ENCODE data around the gene FBXW4. TPM values are rescaled to one million over a fixed set of nuclear protein-coding genes. Genes with fewer than 3 reads are reported as not detected.

FBXW4 gene
- total RNA-seq, 2 experiments from 2014 or later: 36.7 to 46.2 TPM

DNA sequence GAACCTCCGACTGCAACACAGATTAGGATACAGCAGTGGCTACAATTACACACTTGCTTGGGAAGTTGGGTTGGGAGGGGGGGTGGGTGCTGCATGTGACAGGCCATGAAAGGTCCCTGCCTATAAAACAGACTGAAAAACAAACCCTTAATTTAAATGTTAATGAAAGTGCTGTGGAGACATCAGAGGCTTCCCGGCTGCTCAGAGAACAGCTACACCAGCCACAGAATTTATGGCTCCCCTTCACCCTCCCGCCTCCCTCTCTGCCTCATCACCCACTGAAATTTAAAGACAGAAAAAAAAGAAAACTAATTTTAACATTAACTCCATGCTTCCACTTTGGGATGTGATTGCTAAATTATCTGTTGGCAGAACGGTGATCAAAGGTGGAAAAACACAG, 34.7 kb downstream of the FBXW4 start:
- Mint-ChIP-seq H3K9me3 (ENCODE audit: low read depth) (no peaks in the 10 kb centered on the region), H3K4me1 (no peaks in the 10 kb centered on the region), H3K4me3 (no peak overlapping the region), H3K36me3 (peaks cover 29% of the 10 kb centered on the region), H3K27ac (no peak overlapping the region), H3K27me3 (no peaks in the 10 kb centered on the region)
- DNase-seq: no peak
- no peak for ATAC-seq
- CTCF ChIA-PET: no interaction called here

DNA sequence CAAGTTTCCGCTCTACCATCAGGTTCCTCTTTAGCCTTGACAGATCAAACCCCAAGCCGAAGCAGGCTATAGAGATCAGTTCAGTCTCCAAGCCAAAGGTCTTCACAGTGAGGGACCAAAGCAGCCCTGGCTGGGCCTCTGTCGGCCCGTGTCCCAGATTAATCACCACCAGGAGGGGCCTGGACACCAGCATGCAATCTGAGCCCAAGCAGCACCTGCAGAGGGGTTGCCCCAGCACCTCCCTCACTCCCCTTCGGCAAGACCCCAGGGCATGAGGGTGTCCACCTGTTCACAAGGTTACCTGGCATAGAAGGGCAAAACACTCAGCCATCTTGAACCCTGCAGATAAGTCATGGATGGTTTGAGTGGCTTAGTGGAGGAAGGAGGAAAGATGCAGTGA, 36.0 kb downstream of the FBXW4 start:
- CTCF ChIA-PET: no interaction called here
- Mint-ChIP-seq H3K27ac (no peak overlapping the region), H3K36me3 (peaks cover 30% of the 10 kb centered on the region), H3K9me3 (ENCODE audit: low read depth) (no peaks in the 10 kb centered on the region), H3K4me3 (no peak overlapping the region), H3K27me3 (no peaks in the 10 kb centered on the region), H3K4me1 (no peaks in the 10 kb centered on the region)
- DNase-seq: no peak
- no peak for ATAC-seq

DNA sequence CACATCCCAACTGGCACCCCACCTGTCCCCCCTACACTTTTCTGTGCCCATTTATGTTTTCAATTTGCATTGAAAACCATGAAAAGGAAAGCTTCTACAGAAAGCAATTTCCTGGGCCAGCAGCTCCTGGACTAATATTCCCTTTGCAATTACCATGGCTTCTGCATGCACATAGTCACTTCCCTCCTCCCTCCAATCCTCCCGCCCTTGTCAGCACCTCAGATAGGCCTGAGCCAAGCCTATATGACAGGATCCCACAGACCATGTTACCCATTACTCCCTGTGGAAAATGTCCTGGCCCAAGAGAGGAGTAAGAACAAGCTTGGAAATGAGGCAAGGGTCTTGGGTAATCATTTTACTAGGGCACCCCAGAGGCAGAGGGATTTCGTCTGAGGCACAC, 38.1 kb downstream of the FBXW4 start:
- no peak overlapping the region for H3K4me3 Mint-ChIP-seq
- H3K36me3 Mint-ChIP-seq: peaks cover 22% of the 10 kb centered on the region
- H3K27me3 Mint-ChIP-seq: no peaks in the 10 kb centered on the region
- CTCF ChIA-PET: interaction anchor here (0.5 to 0.6 kb wide), 2 partner anchors 436 to 497 kb away, joined by 3 read pairs; no protein-coding TSS in a partner anchor
- H3K9me3 Mint-ChIP-seq (ENCODE audit: low read depth): no peaks in the 10 kb centered on the region
- DNase-seq (no peak), ATAC-seq (no peak)
- H3K4me1 Mint-ChIP-seq: no peaks in the 10 kb centered on the region
- no peak overlapping the region for H3K27ac Mint-ChIP-seq

DNA sequence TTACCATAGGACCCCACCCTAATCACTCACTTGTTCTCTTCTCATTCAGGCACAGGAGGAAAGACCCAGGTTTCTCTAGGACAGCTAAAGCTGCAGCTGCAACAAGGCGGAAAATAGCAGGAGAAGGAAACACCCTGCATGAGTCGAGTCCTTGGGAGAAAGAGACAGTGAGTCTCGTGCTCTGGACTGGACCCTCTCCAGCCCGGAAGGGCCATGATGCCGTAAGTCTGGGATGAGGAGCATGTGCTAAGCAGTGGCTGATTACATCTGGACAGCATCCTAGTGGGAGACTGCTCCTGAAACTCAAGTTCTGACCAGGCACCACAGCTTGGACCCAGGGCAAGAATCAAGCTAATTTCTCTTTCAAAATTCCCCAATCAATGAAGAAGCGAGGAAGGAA, 39.4 kb downstream of the FBXW4 start:
- CTCF ChIA-PET: interaction anchor here (0.6 kb wide), 1 partner anchor 1466 kb away, joined by 3 read pairs; no protein-coding TSS in a partner anchor
- H3K4me1 Mint-ChIP-seq: no peaks in the 10 kb centered on the region

DNA sequence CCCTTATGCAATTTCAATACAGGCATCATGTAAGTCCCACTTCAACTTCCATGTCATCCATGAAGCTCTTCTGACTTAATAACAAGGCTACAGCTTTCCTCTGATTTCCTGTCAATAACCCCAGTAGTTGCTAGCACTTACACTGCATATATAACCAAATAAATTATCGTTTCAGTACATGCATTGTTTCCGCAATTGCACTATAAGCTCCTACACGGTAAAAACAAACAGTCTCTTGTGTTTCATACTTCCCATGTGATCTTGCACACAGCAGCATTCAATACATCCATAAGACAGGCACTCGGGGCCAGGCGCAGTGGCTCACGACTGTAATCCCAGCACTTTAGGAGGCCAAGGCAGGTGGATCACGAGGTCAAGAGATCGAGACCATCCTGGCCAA, 41.4 kb downstream of the FBXW4 start:
- Mint-ChIP-seq H3K4me1 (no peaks in the 10 kb centered on the region), H3K27me3 (no peaks in the 10 kb centered on the region), H3K4me3 (no peak overlapping the region), H3K9me3 (ENCODE audit: low read depth) (no peaks in the 10 kb centered on the region), H3K27ac (no peak overlapping the region), H3K36me3 (peaks cover 19% of the 10 kb centered on the region)
- DNase-seq (no peak), ATAC-seq (no peak)
- CTCF ChIA-PET: interaction anchor here (1.0 kb wide), 1 partner anchor 51 kb away, joined by 3 read pairs; no protein-coding TSS in a partner anchor

More for the DNA sequence above, 39.4 kb downstream of the FBXW4 start:
- H3K36me3 Mint-ChIP-seq: peaks cover 20% of the 10 kb centered on the region
- DNase-seq (no peak), ATAC-seq (no peak)
- H3K27me3 Mint-ChIP-seq: no peaks in the 10 kb centered on the region
- H3K4me3 Mint-ChIP-seq: no peak overlapping the region
- H3K9me3 Mint-ChIP-seq (ENCODE audit: low read depth): no peaks in the 10 kb centered on the region
- no peak overlapping the region for H3K27ac Mint-ChIP-seq

DNA sequence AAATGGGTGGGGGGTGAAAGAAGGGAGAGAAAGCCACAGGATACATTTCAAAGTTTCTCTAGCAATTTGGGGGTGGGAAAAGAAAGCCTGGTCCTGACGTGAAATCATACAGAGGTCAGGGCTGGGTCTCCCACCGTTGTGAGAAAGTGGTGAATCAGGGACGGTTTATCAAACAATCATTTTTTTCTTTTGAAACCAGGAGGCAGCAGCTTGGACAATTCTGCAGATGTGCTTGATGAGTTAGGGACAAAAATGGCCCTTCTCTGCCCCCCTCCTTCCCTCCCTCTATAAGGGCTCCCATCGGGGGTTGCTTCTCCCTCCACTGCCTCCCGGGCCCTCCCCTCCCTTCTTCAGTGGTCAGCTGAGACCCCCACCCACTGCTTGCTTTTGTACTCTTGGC, 43.6 kb downstream of the FBXW4 start:
- Mint-ChIP-seq H3K27me3 (no peaks in the 10 kb centered on the region), H3K36me3 (peaks cover 12% of the 10 kb centered on the region), H3K4me3 (no peak overlapping the region), H3K9me3 (ENCODE audit: low read depth) (no peaks in the 10 kb centered on the region), H3K27ac (no peak overlapping the region), H3K4me1 (no peaks in the 10 kb centered on the region)
- ATAC-seq: no peak
- no peak for DNase-seq
- CTCF ChIA-PET: no interaction called here

DNA sequence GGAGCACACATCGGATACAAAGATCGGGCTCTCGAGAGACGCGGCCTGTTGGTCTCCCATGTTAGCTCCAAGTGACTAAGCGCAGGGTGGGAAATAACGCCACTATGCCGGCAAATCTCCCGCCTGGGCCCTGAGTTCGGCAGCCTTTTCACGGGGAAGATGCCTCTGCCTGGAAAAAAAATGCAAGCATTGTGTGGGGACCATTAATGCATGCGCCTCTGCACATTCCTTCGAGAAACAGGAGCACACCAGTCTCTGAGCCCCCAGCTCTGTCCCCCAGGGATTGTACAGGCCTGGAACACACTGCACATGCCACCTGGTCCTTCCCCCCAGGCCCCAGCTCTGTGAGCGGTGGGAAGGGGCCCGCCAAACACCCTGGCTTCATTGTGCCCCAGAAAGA, 44.1 kb downstream of the FBXW4 start:
- no peaks in the 10 kb centered on the region for H3K27me3 Mint-ChIP-seq
- H3K27ac Mint-ChIP-seq: no peak overlapping the region
- no peaks in the 10 kb centered on the region for H3K9me3 Mint-ChIP-seq (ENCODE audit: low read depth)
- ATAC-seq (no peak), DNase-seq (no peak)
- CTCF ChIA-PET: no interaction called here
- H3K4me1 Mint-ChIP-seq: no peaks in the 10 kb centered on the region
- H3K36me3 Mint-ChIP-seq: peaks cover 12% of the 10 kb centered on the region
- H3K4me3 Mint-ChIP-seq: no peak overlapping the region

DNA sequence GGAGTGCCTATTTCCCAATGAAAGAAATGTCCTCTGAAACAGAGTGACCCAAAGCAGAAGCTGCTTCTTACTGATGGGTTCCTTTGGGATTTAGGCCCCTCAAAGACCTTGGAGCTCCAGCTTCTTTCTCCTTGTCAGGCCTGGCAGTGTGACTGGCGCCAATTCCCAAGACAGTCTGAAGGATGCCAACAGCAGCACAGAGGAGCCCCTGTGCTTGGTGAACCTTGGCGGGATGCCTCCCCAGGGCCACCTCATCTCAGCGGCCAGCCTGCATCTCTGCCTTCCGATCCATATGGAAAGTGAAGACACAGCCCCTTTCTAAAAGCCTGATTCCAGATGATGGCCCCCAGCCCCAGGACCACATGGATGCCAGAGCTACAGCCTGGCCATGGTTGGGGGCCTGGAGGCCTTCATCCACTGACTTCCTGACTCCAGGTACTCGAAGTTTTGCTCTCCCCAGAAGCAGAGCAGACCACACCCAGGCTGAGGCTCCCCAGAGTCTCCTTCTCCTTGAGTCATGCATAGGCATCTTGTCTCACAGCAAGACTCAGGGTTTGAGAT, 45.4 kb downstream of the FBXW4 start:
- DNase-seq (no peak), ATAC-seq (no peak)
- no peak overlapping the region for H3K4me3 Mint-ChIP-seq
- H3K4me1 Mint-ChIP-seq: no peaks in the 10 kb centered on the region
- H3K27me3 Mint-ChIP-seq: no peaks in the 10 kb centered on the region
- H3K9me3 Mint-ChIP-seq (ENCODE audit: low read depth): no peaks in the 10 kb centered on the region
- no peak overlapping the region for H3K27ac Mint-ChIP-seq
- peaks cover 8% of the 10 kb centered on the region for H3K36me3 Mint-ChIP-seq
- CTCF ChIA-PET: interaction anchor here (0.7 kb wide), 1 partner anchor 10 kb away, joined by 3 read pairs; no protein-coding TSS in a partner anchor

DNA sequence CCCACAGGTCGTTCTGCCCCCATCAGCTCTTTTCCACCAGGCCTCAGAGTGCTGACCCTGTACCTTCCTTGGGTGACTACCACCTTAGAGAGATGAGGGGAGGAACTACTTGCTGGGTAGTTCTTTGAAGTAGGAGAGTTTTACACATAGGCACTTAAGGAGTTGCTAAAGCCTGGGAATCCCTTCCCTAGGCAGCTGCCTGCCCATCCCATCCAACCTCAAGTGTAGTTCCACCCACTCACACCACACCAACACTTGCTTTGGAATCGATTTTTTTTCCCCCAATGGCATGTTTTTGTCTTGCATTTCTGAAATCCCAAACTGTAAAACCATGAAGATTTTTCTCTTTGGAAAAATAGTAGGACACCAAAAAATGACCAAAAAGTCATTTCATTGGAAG, 47.7 kb downstream of the FBXW4 start:
- no peaks in the 10 kb centered on the region for H3K4me1 Mint-ChIP-seq
- no peaks in the 10 kb centered on the region for H3K9me3 Mint-ChIP-seq (ENCODE audit: low read depth)
- H3K27me3 Mint-ChIP-seq: no peaks in the 10 kb centered on the region
- no peak overlapping the region for H3K27ac Mint-ChIP-seq
- peaks cover 10% of the 10 kb centered on the region for H3K36me3 Mint-ChIP-seq
- DNase-seq: no peak
- CTCF ChIA-PET: no interaction called here
- ATAC-seq: no peak
- H3K4me3 Mint-ChIP-seq: no peak overlapping the region

DNA sequence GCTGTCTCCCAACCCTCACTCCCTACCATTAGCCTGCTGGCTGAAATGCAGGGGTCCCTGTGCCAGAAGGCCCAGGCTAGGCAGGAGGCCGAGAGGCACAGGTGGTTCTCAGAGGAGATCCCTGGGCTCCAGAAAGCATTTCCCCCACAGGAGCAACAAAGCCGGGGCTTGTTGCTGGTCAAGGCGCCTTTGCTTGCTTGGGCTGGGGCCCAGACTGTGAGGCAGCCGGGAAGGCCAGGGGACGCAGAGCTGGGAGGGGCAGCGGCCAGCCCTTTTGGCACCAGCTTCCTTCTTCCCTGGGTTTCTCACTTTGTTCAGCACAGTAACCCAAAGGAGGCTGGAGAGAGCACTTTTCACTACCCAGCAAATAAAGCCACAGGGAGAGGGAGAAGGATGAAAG, 48.6 kb downstream of the FBXW4 start:
- H3K36me3 Mint-ChIP-seq: peaks cover 13% of the 10 kb centered on the region
- H3K4me3 Mint-ChIP-seq: no peak overlapping the region
- no peaks in the 10 kb centered on the region for H3K27me3 Mint-ChIP-seq
- ATAC-seq (no peak), DNase-seq (no peak)
- CTCF ChIA-PET: no interaction called here
- no peaks in the 10 kb centered on the region for H3K4me1 Mint-ChIP-seq
- H3K27ac Mint-ChIP-seq: no peak overlapping the region
- H3K9me3 Mint-ChIP-seq (ENCODE audit: low read depth): no peaks in the 10 kb centered on the region

DNA sequence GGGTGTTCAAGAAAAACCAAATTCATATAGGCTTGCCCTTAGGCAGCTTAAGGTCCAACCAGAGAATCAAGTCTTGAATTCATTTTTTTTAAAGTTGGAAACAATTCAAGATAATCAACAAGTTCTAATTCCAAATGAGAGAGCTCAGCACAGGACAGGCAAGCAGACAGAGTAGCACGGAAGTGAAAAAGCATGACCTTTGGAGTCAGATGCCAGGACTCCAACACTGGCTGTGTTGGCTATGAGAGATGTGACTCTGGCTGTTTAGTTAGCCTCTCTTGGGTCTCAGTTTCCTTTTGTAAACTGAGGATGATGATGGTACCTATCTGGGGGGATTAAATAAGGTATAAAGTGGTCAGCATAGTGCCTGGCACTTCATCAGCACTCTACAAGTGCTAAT, 49.3 kb downstream of the FBXW4 start:
- no peak for DNase-seq
- CTCF ChIA-PET: no interaction called here
- Mint-ChIP-seq H3K4me1 (no peaks in the 10 kb centered on the region), H3K9me3 (ENCODE audit: low read depth) (no peaks in the 10 kb centered on the region), H3K27me3 (no peaks in the 10 kb centered on the region), H3K4me3 (no peak overlapping the region), H3K36me3 (peaks cover 16% of the 10 kb centered on the region), H3K27ac (no peak overlapping the region)
- no peak for ATAC-seq

DNA sequence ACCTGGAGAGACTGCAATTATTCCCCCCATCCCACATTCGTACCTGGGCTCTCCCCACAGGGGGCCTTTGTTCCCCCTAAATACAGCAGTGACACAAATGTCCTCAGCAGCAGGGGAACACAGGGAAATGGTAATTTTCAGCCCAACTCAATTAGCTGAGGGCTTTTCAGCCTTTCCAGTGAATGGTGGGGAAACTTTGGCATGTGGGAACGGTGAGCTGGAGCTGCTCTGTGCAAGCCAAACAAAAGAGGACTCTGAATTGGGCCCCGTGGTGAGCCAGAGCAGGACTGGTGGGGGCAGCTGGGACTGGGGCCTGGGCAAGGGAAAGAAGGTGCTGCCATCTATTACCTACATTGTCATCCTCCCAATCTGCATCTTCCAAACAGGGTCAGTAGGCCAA, 51.0 kb downstream of the FBXW4 start:
- ATAC-seq (no peak), DNase-seq (no peak)
- Mint-ChIP-seq H3K27me3 (no peaks in the 10 kb centered on the region), H3K27ac (no peak overlapping the region), H3K36me3 (peaks cover 19% of the 10 kb centered on the region), H3K4me1 (no peaks in the 10 kb centered on the region), H3K9me3 (ENCODE audit: low read depth) (no peaks in the 10 kb centered on the region), H3K4me3 (no peak overlapping the region)
- CTCF ChIA-PET: no interaction called here

DNA sequence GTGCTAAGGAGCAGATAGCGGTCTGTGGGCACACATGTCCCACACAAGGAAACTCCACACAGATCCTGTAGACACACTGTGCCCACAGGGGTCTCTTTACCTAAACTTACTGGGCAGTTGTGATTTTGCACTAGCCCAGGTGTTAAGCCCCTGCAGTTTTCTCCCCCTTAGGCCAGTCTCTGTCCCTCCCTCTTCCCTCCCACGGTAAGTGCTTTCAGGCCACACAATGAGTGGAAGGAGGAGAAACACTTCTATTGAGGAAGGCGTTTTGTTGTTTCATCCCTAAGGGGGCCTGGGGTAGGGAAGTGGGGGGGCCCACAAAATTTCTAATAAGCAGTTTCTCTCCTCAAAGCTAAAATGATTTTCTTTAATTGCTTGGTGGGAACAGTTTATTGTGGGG, 51.4 kb downstream of the FBXW4 start:
- no peaks in the 10 kb centered on the region for H3K9me3 Mint-ChIP-seq (ENCODE audit: low read depth)
- no peaks in the 10 kb centered on the region for H3K27me3 Mint-ChIP-seq
- H3K4me1 Mint-ChIP-seq: no peaks in the 10 kb centered on the region
- DNase-seq (no peak), ATAC-seq (no peak)
- peaks cover 17% of the 10 kb centered on the region for H3K36me3 Mint-ChIP-seq
- no peak overlapping the region for H3K4me3 Mint-ChIP-seq
- H3K27ac Mint-ChIP-seq: no peak overlapping the region
- CTCF ChIA-PET: no interaction called here

DNA sequence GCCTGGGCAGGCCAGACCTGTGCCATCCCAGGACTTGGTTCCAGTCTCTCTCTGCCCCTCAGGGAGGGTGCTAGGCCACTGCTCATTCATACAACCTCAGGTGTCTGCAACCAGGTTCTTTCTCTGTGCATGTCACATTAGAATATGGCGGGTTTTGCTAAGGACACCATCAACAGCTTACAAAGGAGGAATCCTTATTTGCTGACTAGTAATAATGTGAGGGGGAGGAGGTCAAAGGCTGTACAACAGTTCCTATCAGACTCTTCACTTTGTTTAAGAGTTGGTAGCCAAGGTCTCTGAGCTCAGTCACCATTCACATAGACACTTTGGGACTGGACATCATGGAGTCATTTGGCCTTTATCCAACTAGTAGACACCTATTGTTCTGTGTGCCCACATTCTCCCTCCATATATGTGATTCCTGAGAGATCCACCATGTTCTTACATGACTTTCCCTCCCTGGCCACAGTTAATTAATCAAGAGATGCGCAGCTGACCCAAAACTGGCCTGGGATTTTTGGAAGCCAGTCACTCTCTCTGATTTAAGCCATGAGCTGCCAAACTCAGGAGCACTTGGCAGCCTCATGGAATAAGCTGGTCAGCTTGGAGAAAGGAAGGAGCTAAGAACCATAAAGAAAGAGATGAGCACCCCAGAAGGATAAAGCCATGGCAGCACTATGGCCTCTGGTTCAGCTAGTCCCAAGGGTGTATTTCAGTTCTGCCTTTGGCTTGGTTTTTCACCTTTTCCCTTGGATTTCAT, 55.6 kb downstream of the FBXW4 start:
- ATAC-seq (no peak), DNase-seq (no peak)
- CTCF ChIA-PET: interaction anchor here (0.7 to 1.2 kb wide), 2 partner anchors 10 to 425 kb away, joined by 3 read pairs; no protein-coding TSS in a partner anchor
- Mint-ChIP-seq H3K4me1 (no peaks in the 10 kb centered on the region), H3K9me3 (ENCODE audit: low read depth) (no peaks in the 10 kb centered on the region), H3K27ac (no peak overlapping the region), H3K27me3 (no peaks in the 10 kb centered on the region), H3K36me3 (peaks cover 24% of the 10 kb centered on the region), H3K4me3 (no peak overlapping the region)

All from activated CD8-positive, alpha-beta memory T cell treated with anti-CD3 and anti-CD28 coated beads, Interleukin-2, amount 10 ng/mL, durations not matched to agents 7 days and 5 days (primary cell).